PC-3 (cell line): ENCODE results near the gene NEUROG1. TPM values are rescaled to one million over a fixed set of nuclear protein-coding genes. Genes with fewer than 3 reads are reported as not detected.

Experiments used
- ATAC-seq: fragments of 200-7000 bp; cut with Tn5 transposase; 2 replicates; pipeline ENCODE4 v1.9.1; 2020; ENCODE audit warnings: mild to moderate bottlenecking, moderate library complexity
- BruUV-seq: library from RNA; stranded (reverse); fragments of 400-500 nt; replicated peaks from 2 replicates; lab custom pipeline; 2021; lab: Mats Ljungman, UMichigan
- CTCF ChIA-PET: fragments of 300-600 bp; sonication (Branson Sonifier 250); formaldehyde crosslinking; loops from one replicate; lab custom pipeline; 2022; ENCODE audit warnings: antibody characterized with exemption; lab: Charles Lee
- POLR2A ChIA-PET: fragments of 300-600 bp; sonication (Branson Sonifier 250); formaldehyde crosslinking; loops from one replicate; lab custom pipeline; 2022; ENCODE audit warnings: antibody characterized with exemption; ENCODE audit not compliant: unreplicated experiment; lab: Charles Lee
- DNase-seq: peaks from one replicate; pipeline ENCODE4 v3.0.0-alpha.2; 2015
- H2AFZ ChIP-seq: fragments of 300-600 bp; sonication (generic); 2 replicates; pipeline ENCODE4 v1.6.0; 2016; ENCODE audit warnings: antibody characterized with exemption, low read length
- H3F3A ChIP-seq: fragments of 300-600 bp; sonication (generic); one replicate; pipeline ENCODE4 v1.6.0; 2017; ENCODE audit warnings: antibody characterized with exemption, low read length, control low read depth, mild to moderate bottlenecking; ENCODE audit not compliant: unreplicated experiment
- H3K27ac ChIP-seq: fragments of 300-600 bp; sonication (generic); 2 replicates; pipeline ENCODE4 v1.5.1; 2016; ENCODE audit warnings: mild to moderate bottlenecking, low read length
- H3K27me3 ChIP-seq: fragments of 300-600 bp; sonication (generic); 2 replicates; pipeline ENCODE4 v1.6.1; 2016; ENCODE audit warnings: low read length, mixed read lengths
- H3K36me3 ChIP-seq: fragments of 300-600 bp; sonication (generic); 2 replicates; pipeline ENCODE4 v1.6.1; 2016; ENCODE audit warnings: low read depth, mixed run types, low read length, mixed read lengths
- H3K4me1 ChIP-seq: fragments of 300-600 bp; sonication (generic); 2 replicates; pipeline ENCODE4 v1.5.1; 2016; ENCODE audit warnings: low read length; ENCODE audit not compliant: insufficient read depth
- H3K4me2 ChIP-seq: fragments of 300-600 bp; sonication (generic); 2 replicates; pipeline ENCODE4 v1.6.0; 2016; ENCODE audit warnings: low read length
- H3K4me3 ChIP-seq: fragments of 300-600 bp; sonication (generic); 2 replicates; pipeline ENCODE4 v1.5.1; 2016; ENCODE audit warnings: mild to moderate bottlenecking, low read length, mixed read lengths
- H3K79me2 ChIP-seq: fragments of 300-600 bp; sonication (generic); 2 replicates; pipeline ENCODE4 v1.6.1; 2017; ENCODE audit warnings: low read length, mixed read lengths
- H3K9ac ChIP-seq: fragments of 300-600 bp; sonication (generic); 2 replicates; pipeline ENCODE4 v1.6.0; 2016; ENCODE audit warnings: mild to moderate bottlenecking, low read length
- H3K9me2 ChIP-seq: fragments of 300-600 bp; sonication (generic); replicated peaks from 2 replicates; pipeline ENCODE4 v1.6.1; 2016; ENCODE audit warnings: mixed run types, low read length, mixed read lengths
- H3K9me3 ChIP-seq: fragments of 300-600 bp; sonication (generic); 2 replicates; pipeline ENCODE4 v1.6.1; 2016; ENCODE audit warnings: low read length, mixed read lengths
- H4K20me1 ChIP-seq: fragments of 300-600 bp; sonication (generic); 2 replicates; pipeline ENCODE4 v1.6.1; 2016; ENCODE audit warnings: low read length, mixed read lengths
- EZH2 ChIP-seq: fragments of 300-600 bp; sonication (generic); IDR thresholded peaks from one replicate; pipeline ENCODE4 v1.6.1; 2017; ENCODE audit warnings: antibody characterized with exemption, mild to moderate bottlenecking, low read length; ENCODE audit not compliant: unreplicated experiment
- EZH2phosphoT487 ChIP-seq: fragments of 300-600 bp; sonication (generic); IDR thresholded peaks from 2 replicates; pipeline ENCODE4 v1.6.1; 2018; ENCODE audit warnings: mild to moderate bottlenecking, antibody characterized with exemption, low read length, borderline replicate concordance
- intact Hi-C: fragments of 100-400 bp; cut with micrococcal nuclease; formaldehyde crosslinking; loops from 2 replicates; pipeline ENCODE4 v1.9.0; 2023
- total RNA-seq: library from RNA; depleted of rRNA; stranded (reverse); fragments of >200 nt; gene quantifications from 2 replicates; pipeline ENCODE4 v1.2.3, GENCODE V29; 2014
- TF ChIP-seq, protein P1 (sequence below): fragments of 300-600 bp; sonication (generic); conservative IDR thresholded peaks from 2 replicates; pipeline ENCODE4 v1.5.1; 2017; ENCODE audit warnings: antibody characterized with exemption, low read depth, mild to moderate bottlenecking, low read length

Gene NEUROG1
- total RNA-seq, 1 experiment from 2014 or later = not detected

DNA sequence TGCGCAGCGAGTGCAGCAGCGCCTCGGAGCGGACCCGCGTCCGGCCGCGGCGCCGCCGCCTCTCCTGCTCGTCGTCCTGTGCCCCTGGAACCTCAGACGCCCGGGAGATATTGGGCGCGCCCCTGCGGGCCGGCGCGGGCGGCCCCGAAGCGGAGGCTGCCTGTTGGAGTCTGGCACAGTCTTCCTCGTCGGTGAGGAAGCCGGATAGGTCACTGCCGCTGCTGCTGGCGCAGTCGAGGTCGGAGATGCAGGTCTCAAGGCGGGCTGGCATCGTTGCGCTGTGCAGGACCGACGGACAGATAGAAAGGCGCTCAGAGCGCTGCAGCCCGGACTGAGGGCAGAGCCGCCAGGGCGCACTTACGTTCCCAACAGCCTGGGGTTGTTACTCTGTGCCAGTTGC lies 344 bp downstream of the NEUROG1 start:
- TF ChIP-seq EZH2phosphoT487 = no peak
- TF ChIP-seq EZH2 = no peak
- TF ChIP-seq, protein P1, sequence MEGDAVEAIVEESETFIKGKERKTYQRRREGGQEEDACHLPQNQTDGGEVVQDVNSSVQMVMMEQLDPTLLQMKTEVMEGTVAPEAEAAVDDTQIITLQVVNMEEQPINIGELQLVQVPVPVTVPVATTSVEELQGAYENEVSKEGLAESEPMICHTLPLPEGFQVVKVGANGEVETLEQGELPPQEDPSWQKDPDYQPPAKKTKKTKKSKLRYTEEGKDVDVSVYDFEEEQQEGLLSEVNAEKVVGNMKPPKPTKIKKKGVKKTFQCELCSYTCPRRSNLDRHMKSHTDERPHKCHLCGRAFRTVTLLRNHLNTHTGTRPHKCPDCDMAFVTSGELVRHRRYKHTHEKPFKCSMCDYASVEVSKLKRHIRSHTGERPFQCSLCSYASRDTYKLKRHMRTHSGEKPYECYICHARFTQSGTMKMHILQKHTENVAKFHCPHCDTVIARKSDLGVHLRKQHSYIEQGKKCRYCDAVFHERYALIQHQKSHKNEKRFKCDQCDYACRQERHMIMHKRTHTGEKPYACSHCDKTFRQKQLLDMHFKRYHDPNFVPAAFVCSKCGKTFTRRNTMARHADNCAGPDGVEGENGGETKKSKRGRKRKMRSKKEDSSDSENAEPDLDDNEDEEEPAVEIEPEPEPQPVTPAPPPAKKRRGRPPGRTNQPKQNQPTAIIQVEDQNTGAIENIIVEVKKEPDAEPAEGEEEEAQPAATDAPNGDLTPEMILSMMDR = no peak
- no peaks in the 10 kb centered on the region for H3K9me2 ChIP-seq
- no peak overlapping the region for H2AFZ ChIP-seq
- no peak overlapping the region for H3K4me3 ChIP-seq
- no peaks in the 10 kb centered on the region for H4K20me1 ChIP-seq
- no peaks in the 10 kb centered on the region for H3K79me2 ChIP-seq
- H3K9me3 ChIP-seq = no peaks in the 10 kb centered on the region
- no peak for DNase-seq
- H3K9ac ChIP-seq = no peak overlapping the region
- H3K4me2 ChIP-seq = no peak overlapping the region
- peaks cover 36% of the 10 kb centered on the region for H3K27me3 ChIP-seq
- no TSS peak for BruUV-seq
- ATAC-seq = no peak
- H3K4me1 ChIP-seq = no peaks in the 10 kb centered on the region
- POLR2A ChIA-PET = no interaction called here
- H3K27ac ChIP-seq = no peak overlapping the region
- H3F3A ChIP-seq = no peaks in the 10 kb centered on the region
- intact Hi-C loops = no loop called here
- no peaks in the 10 kb centered on the region for H3K36me3 ChIP-seq
- CTCF ChIA-PET = no interaction called here

DNA sequence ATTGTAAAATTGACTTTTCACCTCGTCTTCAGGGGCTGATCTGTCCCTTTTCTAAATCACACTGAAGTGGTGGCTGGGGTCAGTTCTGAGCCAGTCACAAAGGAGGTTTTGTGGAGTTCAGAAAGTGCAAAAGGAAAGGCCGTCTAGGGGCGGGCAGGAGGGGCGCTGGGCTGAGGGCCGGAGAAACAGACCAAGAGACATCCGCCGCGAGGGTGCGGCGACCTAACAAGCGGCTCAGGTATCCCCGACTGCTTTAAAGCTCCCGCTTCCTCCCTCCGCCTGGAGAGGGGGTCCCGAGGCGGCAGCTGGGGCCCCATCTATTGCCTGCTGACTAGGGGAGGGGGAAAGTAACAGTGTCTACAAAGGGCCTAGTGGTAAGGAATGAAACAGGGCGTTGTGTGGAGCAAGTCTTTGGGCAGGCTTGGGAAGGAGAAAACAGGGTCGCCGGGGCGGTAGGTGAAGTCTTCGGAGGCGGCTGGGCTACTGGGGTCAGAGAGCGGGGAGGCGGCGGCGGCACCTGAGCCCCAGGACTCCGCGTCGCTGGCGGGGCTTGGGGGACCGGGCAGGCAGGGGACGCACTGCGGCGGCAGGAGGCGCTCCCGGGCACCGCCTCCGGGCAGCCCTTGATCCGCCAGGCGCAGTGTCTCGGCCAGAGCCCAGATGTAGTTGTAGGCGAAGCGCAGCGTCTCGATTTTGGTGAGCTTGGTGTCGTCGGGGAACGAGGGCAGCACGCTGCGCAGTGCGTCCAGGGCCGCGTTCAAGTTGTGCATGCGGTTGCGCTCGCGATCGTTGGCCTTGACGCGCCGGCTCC lies 950 bp downstream of the NEUROG1 start:
- CTCF ChIA-PET = no interaction called here
- DNase-seq (no peak), ATAC-seq (no peak)
- no TSS peak for BruUV-seq
- Histone ChIP-seq H3K79me2 (no peaks in the 10 kb centered on the region), H3K27ac (no peak overlapping the region), H3K36me3 (no peaks in the 10 kb centered on the region), H4K20me1 (no peaks in the 10 kb centered on the region), H3K27me3 (peaks cover 30% of the 10 kb centered on the region), H3K4me1 (no peaks in the 10 kb centered on the region), H3K9me3 (no peaks in the 10 kb centered on the region), H3K4me2 (no peak overlapping the region), H3K4me3 (no peak overlapping the region), H3F3A (no peaks in the 10 kb centered on the region), H3K9me2 (no peaks in the 10 kb centered on the region), H2AFZ (no peak overlapping the region), H3K9ac (no peak overlapping the region)
- POLR2A ChIA-PET = no interaction called here
- TF ChIP-seq EZH2phosphoT487 = no peak
- no peak for TF ChIP-seq EZH2
- TF ChIP-seq, protein P1 = no peak
- intact Hi-C loops = no loop called here

- peaks cover 30% of the 10 kb centered on the region for H3K27me3 ChIP-seq
- H3K9ac ChIP-seq = no peak overlapping the region
- H3K4me2 ChIP-seq = no peak overlapping the region
- TF ChIP-seq EZH2phosphoT487 (no peak), EZH2 (no peak)
- TF ChIP-seq, protein P1 = no peak
- H3K27ac ChIP-seq = no peak overlapping the region
- POLR2A ChIA-PET = no interaction called here
- no peaks in the 10 kb centered on the region for H3K79me2 ChIP-seq
- no peaks in the 10 kb centered on the region for H3K9me2 ChIP-seq
- H3K4me1 ChIP-seq = no peaks in the 10 kb centered on the region
- no peaks in the 10 kb centered on the region for H4K20me1 ChIP-seq
- no peaks in the 10 kb centered on the region for H3F3A ChIP-seq
- DNase-seq = no peak
- no peak overlapping the region for H2AFZ ChIP-seq
- no TSS peak for BruUV-seq
- H3K9me3 ChIP-seq = no peaks in the 10 kb centered on the region
- no peaks in the 10 kb centered on the region for H3K36me3 ChIP-seq
- intact Hi-C loops = no loop called here
- ATAC-seq = no peak
- CTCF ChIA-PET = no interaction called here
- no peak overlapping the region for H3K4me3 ChIP-seq
Observed at GRCh38 chr5:135533794-135534193, 2.0 kb downstream of the NEUROG1 start.
